Psoas muscle (tissue), 8 donors: Measurements from ENCODE around the gene ZNF346. TPM values are rescaled to one million over a fixed set of nuclear protein-coding genes. Genes with fewer than 3 reads are reported as not detected.

Experiments used
- ATAC-seq, 4 donors: fragments of 200-7000 bp; cut with Tn5 transposase; one replicate each; pipeline ENCODE4 v1.9.1; 2020; ENCODE audit warnings: moderate library complexity in 3 of 4, mild to moderate bottlenecking in 2 of 4
- DNase-seq, 2 donors: peaks; one replicate each; pipeline ENCODE4 v3.0.0-alpha.2; 2020
- H3K27ac ChIP-seq: fragments of 200-600 bp; one replicate; pipeline ENCODE4 v1.8.0; 2022
- H3K27me3 ChIP-seq, 3 donors: fragments of 200-600 bp in 1 of 3; one replicate each; pipeline versions ENCODE4 v1.6.1 to v1.8.0; 2013 to 2022; ENCODE audit warnings: low read length in 2 of 3, mild to moderate bottlenecking in 2 of 3, moderate library complexity in 1 of 3; ENCODE audit not compliant: insufficient read depth in 3 of 3
- H3K36me3 ChIP-seq, 2 donors: fragments of 200-600 bp in 1 of 2; one replicate each; pipeline versions ENCODE4 v1.6.1 to v1.8.0; 2013 to 2022; ENCODE audit warnings: low read depth in 1 of 2, mild to moderate bottlenecking in 1 of 2, moderate library complexity in 1 of 2; ENCODE audit not compliant: insufficient read depth in 1 of 2
- H3K4me1 ChIP-seq: fragments of 200-600 bp; one replicate; pipeline ENCODE4 v1.8.0; 2022
- H3K4me3 ChIP-seq: fragments of 200-600 bp; one replicate; pipeline ENCODE4 v1.8.0; 2022; ENCODE audit warnings: mild to moderate bottlenecking
- H3K9me3 ChIP-seq: fragments of 200-600 bp; one replicate; pipeline ENCODE4 v1.8.0; 2022
- CTCF ChIP-seq: fragments of 200-600 bp; IDR thresholded peaks from one replicate; pipeline ENCODE4 v1.8.0; 2022; ENCODE audit warnings: antibody characterized with exemption
- WGBS, 3 donors: extraction: QIAGEN DNeasy Blood & Tissue Kit; methylation state at CpG; one replicate each; pipeline versions ENCODE4 v1.1.6 to v1.1.7; 2013; 5-methylcytosine and 5-hydroxymethylcytosine counted together
- intact Hi-C, 2 donors: fragments of 100-400 bp; cut with DNase I; formaldehyde crosslinking; loops; one replicate each; pipeline versions ENCODE4 v1.11.0 to v1.14.2; 2022
- polyA plus RNA-seq, 3 donors: library from polyadenylated mRNA; stranded (reverse); fragments of 200-250 nt; gene quantifications; one replicate each; pipeline ENCODE4 v1.2.3, GENCODE V29; 2013
- total RNA-seq, 4 donors: library from RNA; stranded (reverse); fragmentation: NEBNext Ultra II Directional in 2 of 4; extraction: Animal tissue kit (Norgen Biotek cat#: 25700) in 2 of 4; gene quantifications; one replicate each; pipeline versions ENCODE4 v1.2.1 to v1.2.4, GENCODE V29; 2021 to 2023
- donor health status: healthy with polysubstance abuse.
- donor health status: DM: no; HTN: no; CAD: no; lungs with moderate emphysema.
- donor health status: Bipolar disorder and iron deficiency.
- donor health status: healthy.
- donor health status: DM: yes; HTN: yes; CAD: no.
- donor health status: DM: no; HTN: no; CAD: no.
- donor health status: DM: no; HTN: no; CAD: no.
- donor health status: DM: yes; HTN: yes; CAD: no.

ZNF346 gene
- total and polyA plus RNA-seq, 7 donors: 3.5 to 8.3 (median 6.7) TPM

- Histone ChIP-seq H3K4me3 (no peak overlapping the region), H3K27me3 (peaks cover 0 to 52% (median 4%) of the 10 kb centered on the region in 3 donors), H3K36me3 (no peaks in the 10 kb centered on the region), H3K9me3 (no peaks in the 10 kb centered on the region), H3K27ac (no peak overlapping the region), H3K4me1 (peaks cover 7% of the 10 kb centered on the region)
- intact Hi-C loops: no loop called here
- WGBS, 3 donors: 58 to 83% (median 60%) methylated on average over 21 of the region's 21 CpGs
- ATAC-seq: no peak
- DNase-seq: no peak
- TF ChIP-seq CTCF: no peak
These were observed 67.5 kb downstream of the ZNF346 start for GRCh38 chr5:177089825-177090641.

GRCh38 chr5:177090813-177091212 is 68.3 kb downstream of the ZNF346 start:
- Histone ChIP-seq H3K27ac (no peak overlapping the region), H3K27me3 (peaks cover 0 to 52% (median 4%) of the 10 kb centered on the region in 3 donors), H3K9me3 (no peaks in the 10 kb centered on the region), H3K4me1 (peaks cover 7% of the 10 kb centered on the region), H3K36me3 (no peaks in the 10 kb centered on the region), H3K4me3 (no peak overlapping the region)
- DNase-seq (no peak), ATAC-seq (no peak)
- no peak for TF ChIP-seq CTCF
- 73 to 87% (median 80%) methylated on average over 13 of the region's 13 CpGs for WGBS, 3 donors
- intact Hi-C loops: no loop called here

- Histone ChIP-seq H3K9me3 (no peaks in the 10 kb centered on the region), H3K4me3 (no peak overlapping the region), H3K27me3 (peaks cover 0 to 52% (median 4%) of the 10 kb centered on the region in 3 donors), H3K36me3 (no peaks in the 10 kb centered on the region), H3K27ac (no peak overlapping the region), H3K4me1 (peaks cover 7% of the 10 kb centered on the region)
- WGBS, 3 donors: 63 to 83% (median 68%) methylated on average over 3 of the region's 3 CpGs
- intact Hi-C loops: no loop called here
- DNase-seq (no peak), ATAC-seq (no peak)
- no peak for TF ChIP-seq CTCF
These were observed 68.7 kb downstream of the ZNF346 start for GRCh38 chr5:177091232-177091631.

GRCh38 chr5:177092178-177093081 is 69.9 kb downstream of the ZNF346 start:
- no peak for TF ChIP-seq CTCF
- intact Hi-C loops: no loop called here
- H3K4me1 ChIP-seq: no peaks in the 10 kb centered on the region
- peaks cover 0 to 45% (median 4%) of the 10 kb centered on the region in 3 donors for H3K27me3 ChIP-seq
- ATAC-seq (no peak), DNase-seq (no peak)
- no peaks in the 10 kb centered on the region for H3K36me3 ChIP-seq
- WGBS, 3 donors: 68 to 77% (median 70%) methylated on average over 32 of the region's 32 CpGs
- no peaks in the 10 kb centered on the region for H3K9me3 ChIP-seq
- no peak overlapping the region for H3K4me3 ChIP-seq
- H3K27ac ChIP-seq: no peak overlapping the region
